NCI-H146 treated with DMSO at 0.1 percent for 48 hours (cell line): Measurements from ENCODE around the gene DIP2C.

ENCODE experiments used
- DNase-seq: peaks from one replicate; lab custom pipeline; 2025; ENCODE audit not compliant: unreplicated experiment; lab: John Stamatoyannopoulos, UW

DIP2C gene

GRCh38 chr10:676178-676577 lies 13.3 kb downstream of the DIP2C start:
- no peak for DNase-seq

- DNase-seq = no peak
Observed at GRCh38 chr10:675532-675931, 13.9 kb downstream of the DIP2C start.

DNA sequence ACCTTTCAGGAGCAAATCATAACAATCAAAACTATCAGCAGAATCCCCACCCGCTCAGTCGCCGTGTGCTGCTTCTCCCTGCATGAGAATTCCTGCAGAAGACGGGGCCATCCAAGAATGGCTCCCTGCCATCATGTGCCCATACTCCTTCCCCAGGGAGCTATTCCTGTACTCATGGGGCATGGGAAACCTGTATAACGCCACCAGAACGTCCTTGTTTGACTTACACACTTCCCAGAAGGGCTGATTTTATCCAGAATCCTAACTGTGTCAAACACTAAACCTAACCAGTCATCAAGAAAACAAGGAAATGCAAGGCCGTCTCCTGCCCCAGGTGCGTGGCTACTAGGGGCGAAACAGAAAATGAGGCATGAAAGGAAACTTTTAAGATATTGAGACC lies 16.0 kb downstream of the DIP2C start:
- no peak for DNase-seq

- no peak for DNase-seq
Observed at GRCh38 chr10:672992-673391, 16.5 kb downstream of the DIP2C start.

GRCh38 chr10:672203-672602 lies 17.3 kb downstream of the DIP2C start:
- DNase-seq = no peak

- DNase-seq = no peak
Observed at GRCh38 chr10:670990-671389, 18.5 kb downstream of the DIP2C start.

DNA sequence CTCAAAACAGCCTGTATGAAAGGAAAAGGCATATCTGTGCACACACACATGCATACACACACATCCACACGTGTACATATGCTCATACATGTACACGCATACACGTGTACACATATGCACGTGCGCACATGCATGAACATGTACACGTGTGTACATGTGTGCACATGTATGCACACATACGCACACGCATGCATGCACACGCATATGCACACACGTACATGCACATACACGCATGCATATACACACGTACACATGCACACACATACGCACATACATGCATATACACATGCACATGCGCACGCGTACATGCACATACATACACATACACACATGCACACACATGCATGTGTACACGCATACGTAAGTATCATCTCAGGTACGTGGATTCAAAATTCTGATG lies 19.4 kb downstream of the DIP2C start:
- no peak for DNase-seq

- no peak for DNase-seq
Observed at GRCh38 chr10:668786-669485, 20.5 kb downstream of the DIP2C start.

- no peak for DNase-seq
Observed at GRCh38 chr10:667602-668143, 21.8 kb downstream of the DIP2C start.

- DNase-seq = no peak
Observed at GRCh38 chr10:667096-667495, 22.4 kb downstream of the DIP2C start.

DNA sequence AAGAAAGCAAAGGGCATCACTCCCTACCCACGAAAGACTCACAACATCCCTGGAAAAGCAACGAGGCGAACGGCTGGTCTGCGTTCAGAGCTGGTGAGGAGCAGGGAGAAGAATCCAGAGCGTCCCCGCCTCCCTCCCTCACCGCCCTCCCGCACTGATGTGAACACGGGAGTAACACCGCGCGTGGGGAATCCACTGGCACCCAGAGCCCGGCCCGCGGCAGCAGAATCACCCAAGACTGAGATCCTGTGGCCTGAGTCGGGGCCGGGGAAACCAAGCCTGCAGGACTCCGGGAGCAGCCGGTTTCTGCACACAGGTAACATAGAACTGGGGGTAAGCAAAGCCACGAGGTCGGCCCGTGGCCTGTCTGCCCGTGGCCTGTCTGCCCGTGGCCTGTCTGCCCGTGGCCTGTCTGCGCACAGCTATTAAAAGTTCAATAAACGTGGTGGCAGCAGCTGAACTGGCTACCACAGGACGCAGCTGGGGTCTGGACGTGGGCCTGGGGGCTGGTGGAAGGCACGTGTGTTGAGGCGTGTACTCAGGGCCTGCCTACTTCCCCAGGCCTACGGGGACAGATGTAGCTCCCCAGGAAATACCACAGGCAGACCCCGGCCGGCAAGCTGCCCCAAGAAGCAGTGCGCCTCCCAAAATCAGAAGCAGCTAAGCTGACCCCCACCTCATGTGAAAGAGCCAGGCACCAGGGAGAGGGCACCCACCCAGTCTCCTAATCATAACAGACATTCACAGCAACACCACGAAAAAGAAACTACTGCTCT lies 23.0 kb downstream of the DIP2C start:
- DNase-seq = no peak

DNA sequence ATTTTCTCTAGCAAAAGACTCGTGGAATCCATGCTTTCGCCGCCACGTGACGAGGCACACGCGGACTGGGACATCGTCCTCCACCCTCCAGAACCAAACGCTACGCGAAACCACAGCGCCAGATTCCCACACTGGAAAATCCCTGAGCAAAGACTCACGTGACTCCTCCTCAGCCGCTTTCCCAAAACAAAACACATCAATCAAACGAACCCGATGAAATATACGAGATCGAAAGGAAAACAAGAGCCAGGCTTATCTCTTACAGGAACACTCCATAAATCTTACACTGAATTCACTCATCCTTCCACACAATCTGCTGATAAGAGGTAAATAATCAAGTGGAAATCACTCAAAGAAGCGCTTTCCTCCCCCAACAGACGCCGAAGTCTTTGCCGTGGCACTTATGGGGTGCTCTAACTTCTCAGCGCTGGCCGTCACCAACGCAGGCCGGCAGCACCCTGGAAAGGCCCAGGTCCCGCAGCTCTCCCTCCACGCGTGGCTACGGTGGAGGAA lies 23.8 kb downstream of the DIP2C start:
- no peak for DNase-seq

DNA sequence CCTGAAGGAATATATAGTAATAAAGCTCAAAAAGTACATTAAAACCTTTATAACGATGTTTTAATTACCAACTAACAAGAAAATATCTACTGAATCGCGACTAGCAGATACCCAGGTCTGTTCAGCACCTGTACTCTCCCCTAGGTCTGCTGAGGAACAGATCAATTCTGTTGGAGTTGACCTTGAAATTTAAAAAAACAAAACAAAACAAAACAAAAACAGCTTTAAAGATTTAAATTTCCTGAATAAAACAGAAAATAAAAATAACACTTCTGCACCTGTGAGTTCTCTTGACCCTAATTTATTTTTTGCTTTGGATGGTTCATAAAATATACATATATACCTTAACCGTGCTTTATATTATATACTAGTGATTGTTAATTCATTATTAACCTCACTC lies 24.6 kb downstream of the DIP2C start:
- DNase-seq = no peak

DNA sequence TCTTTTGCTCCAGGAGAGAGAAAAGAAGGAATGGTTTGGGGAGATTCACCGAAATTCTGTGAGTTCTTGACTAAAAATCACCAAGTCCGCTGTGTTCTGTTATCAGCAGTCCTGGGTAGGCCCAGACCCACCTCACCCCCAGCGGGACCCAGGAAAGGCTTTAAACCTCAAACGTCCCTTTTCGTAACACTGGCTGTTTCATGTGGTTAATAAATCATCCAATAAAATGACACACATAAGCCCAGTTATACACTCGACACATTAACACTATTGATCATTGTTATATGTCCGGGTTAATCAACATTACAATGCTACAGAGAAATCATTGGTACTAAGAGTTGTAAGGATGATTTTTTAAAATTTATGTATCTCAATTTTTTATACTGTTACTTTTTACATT lies 25.2 kb downstream of the DIP2C start:
- no peak for DNase-seq

GRCh38 chr10:663831-664251 lies 25.6 kb downstream of the DIP2C start:
- no peak for DNase-seq

DNA sequence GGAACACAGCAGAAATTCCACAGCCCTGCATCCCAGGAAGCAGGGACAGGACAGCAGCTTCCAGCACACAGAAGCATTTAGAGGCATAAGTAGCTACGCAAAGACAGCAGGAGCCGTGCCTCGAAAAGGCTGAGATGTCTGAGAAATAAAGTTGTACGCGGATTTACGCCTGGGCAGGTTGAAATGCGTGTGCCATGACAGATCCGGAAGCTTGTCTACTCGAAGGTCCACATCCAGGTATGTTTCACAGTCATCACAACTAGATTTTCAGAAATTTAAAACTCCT lies 26.1 kb downstream of the DIP2C start:
- DNase-seq = no peak

DNA sequence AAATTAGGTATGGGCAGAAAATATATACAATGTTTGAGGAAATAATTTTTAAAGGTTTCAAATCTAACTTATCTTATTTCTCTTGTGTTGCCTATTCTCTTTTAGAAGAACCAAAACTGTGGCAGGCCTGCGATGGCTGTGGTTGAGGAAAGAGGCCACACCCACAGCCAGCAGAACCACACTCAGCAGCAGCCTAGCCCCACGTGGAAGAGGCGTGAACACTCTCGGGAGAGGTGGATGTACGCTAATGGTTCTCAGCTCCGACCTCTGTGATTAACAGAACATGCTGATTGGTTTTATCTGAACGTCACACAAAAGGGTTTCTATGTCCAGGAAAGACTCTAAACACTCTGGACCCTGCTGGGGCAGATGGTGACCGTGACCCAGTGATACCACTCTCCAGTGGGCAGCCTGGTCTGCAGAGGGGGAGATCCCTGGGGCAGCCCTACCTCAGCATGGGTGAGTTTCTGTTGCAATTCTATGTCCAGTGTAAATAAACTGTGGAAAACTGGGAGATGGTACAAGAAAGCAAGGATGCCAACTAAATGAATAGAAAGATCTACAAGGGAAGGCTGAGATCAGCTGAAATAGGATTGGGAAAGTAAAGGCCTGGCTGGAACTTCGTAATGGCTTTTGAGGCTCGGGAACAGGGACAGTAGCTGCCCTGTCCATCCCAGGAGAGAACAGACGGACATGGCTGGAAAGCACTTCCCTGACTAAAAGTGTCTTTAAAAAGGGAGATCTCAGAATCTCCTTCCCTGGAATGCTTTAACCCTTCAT lies 26.6 kb downstream of the DIP2C start:
- DNase-seq = no peak

DNA sequence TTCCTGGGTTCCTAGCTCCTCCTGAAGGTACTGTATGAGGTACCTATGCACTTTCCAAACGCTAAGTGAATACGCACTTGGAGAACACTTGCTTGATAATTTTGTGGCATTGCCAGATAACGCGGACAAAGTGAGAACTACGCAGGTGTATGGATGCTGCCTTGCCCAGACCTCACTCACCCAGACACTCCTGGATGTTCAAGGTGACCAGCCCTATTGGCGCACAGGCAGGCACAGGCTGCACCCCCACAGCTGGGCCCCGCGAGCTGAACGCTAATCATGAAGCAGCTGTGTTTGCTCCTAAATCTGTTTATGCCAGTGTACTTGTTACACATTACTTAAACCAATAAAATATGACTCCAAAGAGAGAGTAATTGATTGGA lies 27.3 kb downstream of the DIP2C start:
- peak; percentile 68 for DNase-seq

DNA sequence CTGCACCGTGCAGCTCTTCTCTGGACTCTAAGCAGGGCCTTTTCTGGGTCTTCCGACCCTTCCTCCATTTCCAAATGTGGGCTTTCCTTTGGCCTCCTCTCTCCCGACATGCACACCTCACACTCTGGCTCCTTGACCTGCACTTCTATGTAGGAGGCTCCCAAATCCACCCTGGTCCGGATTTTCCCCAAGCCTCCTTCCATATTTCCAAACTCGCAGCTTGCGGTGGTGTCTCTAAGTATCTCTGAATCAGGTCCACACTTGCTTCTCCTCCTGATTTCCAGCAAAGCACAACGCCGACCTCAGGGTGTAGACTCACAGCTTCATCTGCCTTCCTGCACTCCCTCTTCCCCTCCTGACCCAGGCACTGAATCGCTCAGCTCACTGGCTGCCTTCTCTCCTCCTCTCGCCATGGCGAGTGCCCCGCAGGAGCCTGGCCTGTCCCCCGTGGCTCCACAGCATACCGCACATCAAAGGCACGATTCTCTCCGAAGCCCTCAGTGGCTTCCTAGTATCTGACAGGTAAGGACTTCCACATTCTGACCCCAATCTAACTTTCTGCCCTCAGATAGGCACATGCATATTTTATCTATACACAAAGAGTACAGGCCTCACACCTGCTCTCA lies 27.8 kb downstream of the DIP2C start:
- DNase-seq = no peak

DNA sequence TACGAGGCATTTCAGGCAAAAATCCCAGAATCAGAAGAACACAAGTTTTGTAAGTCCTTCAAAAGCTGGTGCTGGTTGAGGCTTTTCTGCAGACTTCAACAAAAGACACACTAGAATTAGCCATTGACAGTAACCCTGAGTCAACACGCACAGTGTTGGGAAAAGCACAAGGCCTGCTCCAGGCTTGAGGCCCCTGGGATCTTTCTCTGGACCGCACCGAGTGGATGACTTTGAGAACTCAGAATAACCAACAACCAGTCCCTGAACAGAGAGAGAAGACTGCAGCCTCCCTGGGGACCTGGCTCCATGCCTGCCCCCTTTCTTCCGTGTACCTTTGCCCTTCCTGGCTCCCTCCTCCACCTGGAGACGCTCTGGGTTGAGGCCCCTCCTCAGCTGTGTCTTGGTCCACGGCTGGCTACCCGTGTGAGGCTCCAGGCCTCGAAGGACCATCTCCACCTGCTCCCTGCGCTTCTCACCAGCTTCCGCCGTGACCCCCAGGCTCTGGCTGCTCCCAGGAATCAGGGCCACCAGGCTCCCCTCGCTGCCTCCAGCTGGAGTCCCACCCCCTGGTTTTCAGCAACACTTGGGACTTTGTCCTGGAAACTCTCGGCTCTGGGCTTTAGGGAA lies 28.4 kb downstream of the DIP2C start:
- no peak for DNase-seq
